ENCODE data around the gene UBAP2. TPM values are rescaled to one million over a fixed set of nuclear protein-coding genes. Genes with fewer than 3 reads are reported as not detected.

The UBAP2 gene
- total and polyA plus RNA-seq, 2 donors (not counting 3 experiments of a cell fraction or from before 2014, with no cell fraction given) = 43.2 to 55.8 TPM

GRCh38 chr9:33893861-33894260, 154.8 kb downstream of the UBAP2 start:
- BruUV-seq (replicated peaks) = no TSS peak
- ChIA-PET CTCF (interaction anchor here (1.5 to 1.9 kb wide), 3 partner anchors 9 to 80 kb away, joined by 3 to 9 read pairs (median 6); no protein-coding TSS in a partner anchor), POLR2A (no interaction called here)
- Histone ChIP-seq H3K27me3 (ENCODE audit: control insufficient read depth in 2 of 2, insufficient read depth in 2 of 2, low read length in 2 of 2) (no peaks in the 10 kb centered on the region), H3K4me2 (ENCODE audit: insufficient read depth, low read length) (no peak overlapping the region), H3K9me3 (replicated peaks; ENCODE audit: control insufficient read depth, insufficient read depth, low read length) (no peaks in the 10 kb centered on the region), H3K9me1 (replicated peaks; ENCODE audit: control insufficient read depth, extremely low read depth, insufficient read depth, low read length) (peaks cover 3% of the 10 kb centered on the region), H2AFZ (ENCODE audit: low read depth, low read length) (no peak overlapping the region), H3K27ac (ENCODE audit: insufficient read depth, low read depth, low read length) (no peak overlapping the region), H3K4me1 (ENCODE audit: control insufficient read depth, extremely low read depth, insufficient read depth, low read length) (peaks cover 8% of the 10 kb centered on the region), H3K79me2 (ENCODE audit: control insufficient read depth, insufficient read depth, low read length) (peaks cover 74% of the 10 kb centered on the region), H4K20me1 (replicated peaks; ENCODE audit: control insufficient read depth, extremely low read depth, insufficient read depth, low read length) (peaks cover 4% of the 10 kb centered on the region), H3K36me3 (ENCODE audit: control insufficient read depth in 2 of 2, extremely low read depth in 1 of 2, insufficient read depth in 2 of 2, low read length in 2 of 2) (no peaks in the 10 kb centered on the region), H3K9ac (replicated peaks; ENCODE audit: extremely low read depth, insufficient read depth, low read length) (no peak overlapping the region), H3K4me3 (replicated peaks in 1 of 3; ENCODE audit: insufficient read depth in 1 of 3, low read depth in 1 of 3, low read length in 3 of 3) (no peak overlapping the region)
- dilution Hi-C loops (cut with MboI; ENCODE audit: extremely low pct_ligation_motif_present, low sequenced_read_pairs) = no loop called here
- intact Hi-C loops (cut with micrococcal nuclease) = no loop called here
- FAIRE-seq (no peak), DNase-seq (ENCODE audit: low read depth, low spot score) (no peak)
- TF ChIP-seq GATA2 (IDR thresholded peaks at IDR 0.05; ENCODE audit: insufficient read depth, insufficient read length, low read depth, low read length) (no peak), POLR2AphosphoS5 (IDR thresholded peaks at IDR 0.05; ENCODE audit: insufficient read depth, low read depth, low read length) (no peak), MYC (IDR thresholded peaks at IDR 0.05; ENCODE audit: low read depth, low read length) (no peak), JUN (IDR thresholded peaks at IDR 0.05; ENCODE audit: borderline replicate concordance, insufficient read depth, insufficient read length, low read depth) (no peak), FOS (IDR thresholded peaks at IDR 0.05; ENCODE audit: borderline replicate concordance, insufficient read depth, low read length) (no peak), EZH2 (IDR thresholded peaks at IDR 0.05; ENCODE audit: borderline replicate concordance, low read depth, low read length, severe bottlenecking) (no peak), CTCF (IDR thresholded peaks at IDR 0.05; ENCODE audit: extremely low read depth in 1 of 2, insufficient read depth in 1 of 2, low read depth in 1 of 2, low read length in 2 of 2) (no peak), MAX (IDR thresholded peaks at IDR 0.05; ENCODE audit: insufficient read depth, insufficient read length) (no peak), POLR2A (IDR thresholded peaks at IDR 0.05; ENCODE audit: low read depth, low read length) (no peak)

All from endothelial cell of umbilical vein (primary cell).